Transverse colon (tissue), 4 donors: ENCODE results near the gene VN1R5. TPM values are rescaled to one million over a fixed set of nuclear protein-coding genes. Genes with fewer than 3 reads are reported as not detected.
A peak's percentile ranks its signal among the peaks of the same experiment; 100 is the strongest.
"Not testable (repeated sequence)": the region's sequence is repeated elsewhere in the genome, so short reads cannot be mapped to it uniquely, and the experiment has no call there.

Source experiments
- DNase-seq: peaks from one replicate; pipeline ENCODE4 v3.0.0-alpha.2; 2019
- H3K27ac ChIP-seq, 4 donors: fragments of 200-600 bp; sonication (generic); 2 replicates each; pipeline ENCODE4 v1.5.1; 2016 to 2018; ENCODE audit warnings: inconsistent platforms in 4 of 4
- H3K27me3 ChIP-seq: fragments of 200-600 bp; sonication (generic); 2 replicates; pipeline ENCODE4 v1.5.1; 2017; ENCODE audit warnings: inconsistent platforms
- H3K36me3 ChIP-seq, 4 donors: fragments of 200-600 bp; sonication (generic); 2 replicates each; pipeline ENCODE4 v1.5.1; 2017 to 2019; ENCODE audit warnings: inconsistent platforms in 4 of 4
- H3K4me1 ChIP-seq, 4 donors: fragments of 200-600 bp; sonication (generic); 2 replicates each; pipeline ENCODE4 v1.5.1; 2017 to 2020; ENCODE audit warnings: inconsistent platforms in 4 of 4
- H3K4me3 ChIP-seq, 4 donors: fragments of 200-600 bp; sonication (generic); 1 replicate in 1 of 4; 2 replicates in 3 of 4; pipeline versions ENCODE4 v1.5.1 to v1.6.1; 2017 to 2019; ENCODE audit warnings: inconsistent platforms in 4 of 4
- H3K9me3 ChIP-seq, 2 donors: fragments of 200-600 bp; sonication (generic); 2 replicates each; pipeline ENCODE4 v1.5.1; 2017 to 2019; ENCODE audit warnings: inconsistent platforms in 2 of 2
- EP300 ChIP-seq: sonication (generic); formaldehyde crosslinking; IDR thresholded peaks from one replicate; pipeline ENCODE4 v1.6.1; 2017; ENCODE audit warnings: antibody characterized with exemption, low read depth
- POLR2A ChIP-seq: fragments of 450-650 bp; IDR thresholded peaks from one replicate; pipeline ENCODE4 v1.6.1; 2016; ENCODE audit warnings: antibody characterized with exemption, mild to moderate bottlenecking, moderate library complexity
- POLR2AphosphoS5 ChIP-seq, 3 donors: sonication (generic); formaldehyde crosslinking; IDR thresholded peaks; one replicate each; pipeline ENCODE4 v1.6.1; 2016; ENCODE audit warnings: antibody characterized with exemption in 3 of 3
- WGBS, 2 donors: methylation state at CpG; one replicate each; pipeline ENCODE4 v1.1.5; 2018; ENCODE audit warnings: low coverage in 1 of 2; 5-methylcytosine and 5-hydroxymethylcytosine counted together
- in situ Hi-C, 4 donors: fragments of 200-750 bp; cut with MboI; loops; one replicate each; pipeline versions ENCODE4 v1.15.0 to v1.15.1; 2017; ENCODE audit warnings: low sequenced_read_pairs in 3 of 4, low pct_ligation_motif_present in 1 of 4, low pct_unique_long_range_greater_than_20kb in 1 of 4
- intact Hi-C: fragments of 100-400 bp; cut with DNase I; formaldehyde crosslinking; loops from one replicate; pipeline ENCODE4 v1.15.1; 2023; ENCODE audit warnings: low total_unique reads
- total RNA-seq, 4 donors: library from RNA; depleted of rRNA; stranded (reverse); fragments of >200 nt; gene quantifications; one replicate each; pipeline ENCODE4 v1.1.0, GENCODE V29; 2016
- TF ChIP-seq, protein P1 (sequence below), 5 experiments: fragments of 200-600 bp in 3 of 5; fragments of 450-650 bp in 2 of 5; sonication (generic) in 3 of 5; IDR thresholded peaks; 1 replicate in 2 of 5; 2 replicates in 3 of 5; pipeline ENCODE4 v1.5.1; 2016 to 2017; ENCODE audit warnings: antibody characterized with exemption in 5 of 5, inconsistent platforms in 3 of 5, mild to moderate bottlenecking in 2 of 5, moderate library complexity in 1 of 5

Gene VN1R5
- total RNA-seq, 4 donors from 2014 or later = not detected

DNA sequence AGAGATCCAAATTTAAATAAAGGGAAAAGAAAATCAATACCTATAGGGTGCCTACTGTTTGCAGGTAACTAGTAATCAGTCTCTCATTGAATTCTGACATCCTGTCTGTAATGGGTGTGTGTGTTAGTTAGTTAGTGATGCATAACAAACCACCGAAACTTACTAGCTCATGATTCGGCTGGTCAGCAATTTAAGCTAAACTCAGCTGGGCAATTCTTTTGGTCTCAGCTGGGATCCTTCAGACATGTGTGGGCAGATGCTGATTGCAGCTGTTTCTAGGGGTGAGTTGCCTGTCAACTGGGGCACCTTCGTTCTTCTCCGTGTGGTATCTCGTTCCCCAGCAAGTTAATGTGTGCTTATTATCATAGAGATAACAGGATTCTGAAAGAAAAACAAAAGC is 43.9 kb upstream of the VN1R5 start:
- Histone ChIP-seq H3K36me3 (no peaks in the 10 kb centered on the region), H3K9me3 (no peaks in the 10 kb centered on the region), H3K4me3 (no peak overlapping the region), H3K4me1 (peaks cover 0 to 24% (median 12%) of the 10 kb centered on the region in 4 donors), H3K27me3 (no peaks in the 10 kb centered on the region), H3K27ac (no peak overlapping the region)
- peak; percentile 13 for DNase-seq
- intact Hi-C loops = no loop called here
- TF ChIP-seq, protein P1, sequence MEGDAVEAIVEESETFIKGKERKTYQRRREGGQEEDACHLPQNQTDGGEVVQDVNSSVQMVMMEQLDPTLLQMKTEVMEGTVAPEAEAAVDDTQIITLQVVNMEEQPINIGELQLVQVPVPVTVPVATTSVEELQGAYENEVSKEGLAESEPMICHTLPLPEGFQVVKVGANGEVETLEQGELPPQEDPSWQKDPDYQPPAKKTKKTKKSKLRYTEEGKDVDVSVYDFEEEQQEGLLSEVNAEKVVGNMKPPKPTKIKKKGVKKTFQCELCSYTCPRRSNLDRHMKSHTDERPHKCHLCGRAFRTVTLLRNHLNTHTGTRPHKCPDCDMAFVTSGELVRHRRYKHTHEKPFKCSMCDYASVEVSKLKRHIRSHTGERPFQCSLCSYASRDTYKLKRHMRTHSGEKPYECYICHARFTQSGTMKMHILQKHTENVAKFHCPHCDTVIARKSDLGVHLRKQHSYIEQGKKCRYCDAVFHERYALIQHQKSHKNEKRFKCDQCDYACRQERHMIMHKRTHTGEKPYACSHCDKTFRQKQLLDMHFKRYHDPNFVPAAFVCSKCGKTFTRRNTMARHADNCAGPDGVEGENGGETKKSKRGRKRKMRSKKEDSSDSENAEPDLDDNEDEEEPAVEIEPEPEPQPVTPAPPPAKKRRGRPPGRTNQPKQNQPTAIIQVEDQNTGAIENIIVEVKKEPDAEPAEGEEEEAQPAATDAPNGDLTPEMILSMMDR (IDR thresholded peaks at IDR 0.05) = no peak
- TF ChIP-seq POLR2AphosphoS5 (IDR thresholded peaks at IDR 0.05) (no peak), EP300 (no peak), POLR2A (no peak)
- WGBS, 2 donors = 81% methylated on average over 5 of the region's 5 CpGs; no CpG with 5 or more reads in 1 of the 2 donors
- in situ Hi-C loops = no loop called here

DNA sequence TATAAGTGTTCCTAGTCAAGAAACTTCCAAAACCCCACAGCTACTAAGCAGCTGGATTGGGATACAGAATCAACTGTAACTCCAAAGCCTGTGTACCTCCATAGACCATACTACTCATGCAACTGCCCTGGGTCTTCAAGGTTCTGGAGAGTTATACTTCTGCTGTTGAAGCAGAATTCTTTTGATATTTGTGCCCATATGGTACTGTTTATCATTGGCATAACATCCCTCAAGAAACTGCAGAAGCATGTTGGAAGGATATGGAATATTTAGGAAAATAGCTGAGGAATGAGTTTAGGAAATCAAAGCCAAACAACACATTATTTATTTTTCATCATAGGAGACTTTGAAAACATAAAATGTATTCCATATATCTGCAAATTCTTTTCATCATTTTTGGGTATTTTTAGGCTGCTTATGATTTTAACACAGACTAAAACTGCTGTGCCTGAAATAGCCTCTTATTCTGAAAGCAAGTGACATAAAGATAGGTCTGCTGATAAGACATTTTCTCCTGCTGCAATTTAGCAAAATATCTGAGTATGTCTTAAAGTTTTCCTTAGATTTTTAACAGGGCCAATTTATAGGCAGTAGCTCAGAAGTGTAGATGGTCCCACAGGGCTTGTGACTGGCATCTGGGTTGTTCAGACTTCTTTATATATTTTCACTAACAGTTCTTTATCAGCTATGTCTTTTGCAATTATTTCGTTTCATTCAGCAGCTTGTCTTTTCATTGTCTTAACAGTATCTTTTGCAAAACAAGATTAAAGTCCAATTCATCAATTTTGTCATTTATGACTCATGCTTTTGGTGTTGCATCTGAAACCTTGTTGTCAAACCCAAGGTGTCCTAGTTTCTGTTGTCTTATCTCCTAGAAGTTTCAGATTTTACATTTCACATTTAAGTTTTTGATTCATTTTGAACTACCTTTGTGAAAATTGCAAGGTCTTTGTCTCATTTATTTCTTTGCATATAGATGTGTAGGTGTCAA is 43.0 kb upstream of the VN1R5 start:
- Histone ChIP-seq H3K27me3 (no peaks in the 10 kb centered on the region), H3K4me3 (no peak overlapping the region), H3K9me3 (no peaks in the 10 kb centered on the region), H3K27ac (no peak overlapping the region), H3K36me3 (no peaks in the 10 kb centered on the region), H3K4me1 (peaks cover 0 to 21% (median 12%) of the 10 kb centered on the region in 4 donors)
- TF ChIP-seq POLR2A (no peak), POLR2AphosphoS5 (IDR thresholded peaks at IDR 0.05) (no peak)
- TF ChIP-seq, protein P1 (IDR thresholded peaks at IDR 0.05) = no peak
- WGBS, 2 donors = 33 to 49% methylated on average over 1 of the region's 1 CpG
- DNase-seq = no peak
- in situ Hi-C loops = no loop called here
- intact Hi-C loops = no loop called here

DNA sequence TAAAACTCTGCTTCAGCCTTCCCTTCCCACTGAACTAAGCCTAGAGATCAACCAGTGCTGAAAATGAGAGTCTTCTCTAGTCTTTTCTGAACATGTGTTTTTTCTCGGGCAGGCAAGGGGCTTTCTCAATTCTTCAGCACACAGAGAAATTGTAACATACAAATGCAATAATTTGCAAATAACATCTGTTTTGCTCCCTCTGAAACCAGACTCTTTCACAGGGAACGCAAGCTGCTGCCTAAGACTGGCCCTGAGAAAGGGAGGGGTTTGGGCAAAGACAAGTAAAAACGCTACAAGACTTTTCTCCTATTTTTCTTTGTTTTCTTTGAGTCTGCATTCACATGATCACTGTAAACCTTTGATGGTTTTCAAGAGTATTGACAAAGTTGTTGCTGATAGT is 39.6 kb upstream of the VN1R5 start:
- in situ Hi-C loops = no loop called here
- Histone ChIP-seq H3K36me3 (no peaks in the 10 kb centered on the region), H3K27ac (no peak overlapping the region), H3K9me3 (no peaks in the 10 kb centered on the region), H3K4me1 (no peaks in the 10 kb centered on the region), H3K4me3 (no peak overlapping the region), H3K27me3 (no peaks in the 10 kb centered on the region)
- TF ChIP-seq EP300 (no peak), POLR2AphosphoS5 (IDR thresholded peaks at IDR 0.05) (no peak), POLR2A (no peak)
- TF ChIP-seq, protein P1 (IDR thresholded peaks at IDR 0.05) = no peak
- no peak for DNase-seq
- WGBS, 2 donors = 64 to 80% methylated on average over 2 to 3 of the region's 3 CpGs
- intact Hi-C loops = no loop called here

DNA sequence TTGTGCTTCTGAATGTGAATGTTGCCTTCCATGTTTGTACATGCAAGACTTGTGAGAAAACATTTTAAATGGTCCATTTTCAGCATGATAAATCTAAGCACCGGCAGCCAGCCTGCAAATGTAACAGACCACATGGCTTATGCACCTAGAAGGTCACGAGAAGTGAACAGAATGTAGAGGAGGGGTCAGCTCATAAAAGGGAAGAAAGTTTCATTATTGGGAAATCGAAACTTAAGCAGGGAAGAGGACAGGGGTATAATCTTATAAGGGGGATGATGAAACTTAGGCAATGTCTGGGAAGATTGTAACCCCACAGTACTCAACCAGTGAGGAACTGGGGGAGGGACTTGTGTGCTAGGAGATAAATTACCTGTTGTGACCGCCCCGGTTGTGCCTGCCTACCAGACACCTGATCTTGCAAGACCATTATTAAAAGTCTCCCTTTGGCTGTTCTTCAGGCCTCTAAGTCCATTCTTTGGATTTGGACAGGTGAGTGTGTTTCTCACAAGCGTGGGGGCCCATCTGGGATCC is 37.7 kb upstream of the VN1R5 start:
- 42 to 89% methylated on average over 3 to 6 of the region's 6 CpGs for WGBS, 2 donors
- intact Hi-C loops = no loop called here

DNA sequence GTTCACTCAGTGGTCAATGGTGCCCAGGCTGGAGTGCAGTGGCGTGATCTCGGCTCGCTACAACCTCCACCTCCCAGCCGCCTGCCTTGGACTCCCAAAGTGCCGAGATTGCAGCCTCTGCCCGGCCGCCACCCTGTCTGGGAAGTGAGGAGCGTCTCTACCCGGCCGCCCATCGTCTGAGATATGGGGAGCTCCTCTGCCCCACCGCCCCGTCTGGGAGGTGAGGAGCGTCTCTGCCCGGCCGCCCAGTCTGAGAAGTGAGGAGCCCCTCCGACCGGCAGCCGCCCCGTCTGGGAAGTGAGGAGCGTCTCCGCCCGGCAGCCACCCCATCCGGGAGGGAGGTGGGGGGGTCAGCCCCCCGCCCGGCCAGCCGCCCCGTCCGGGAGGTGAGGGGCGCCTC is 35.6 kb upstream of the VN1R5 start:
- intact Hi-C loops, DNase-seq, H3K36me3 ChIP-seq, H3K27ac ChIP-seq, in situ Hi-C loops, H3K4me3 ChIP-seq, H3K4me1 ChIP-seq, H3K9me3 ChIP-seq, H3K27me3 ChIP-seq: not testable (repeated sequence)
- 99% methylated on average over 11 of the region's 30 CpGs; no CpG with 5 or more reads in 1 of the 2 donors for WGBS, 2 donors

More for the DNA sequence above, 37.7 kb upstream of the VN1R5 start:
- in situ Hi-C loops = no loop called here
- no peak overlapping the region for H3K4me3 ChIP-seq
- no peaks in the 10 kb centered on the region for H3K9me3 ChIP-seq
- H3K36me3 ChIP-seq = no peaks in the 10 kb centered on the region
- H3K27me3 ChIP-seq = no peaks in the 10 kb centered on the region
- H3K4me1 ChIP-seq = no peaks in the 10 kb centered on the region
- TF ChIP-seq EP300 = no peak
- TF ChIP-seq, protein P1 (IDR thresholded peaks at IDR 0.05) = no peak
- TF ChIP-seq POLR2A = no peak
- DNase-seq = no peak
- H3K27ac ChIP-seq = no peak overlapping the region
